MM.1S (cell line): ENCODE data around the gene UBN1.

Source experiments
- CTCF ChIP-seq: fragments of 300-600 bp; sonication (generic); IDR thresholded peaks from 2 replicates; pipeline ENCODE4 v1.5.1; 2016; ENCODE audit warnings: antibody characterized with exemption, low read length, mixed read lengths
- EZH2phosphoT487 ChIP-seq: fragments of 300-600 bp; sonication (generic); IDR thresholded peaks from 2 replicates; pipeline ENCODE4 v1.6.1; 2018; ENCODE audit warnings: antibody characterized with exemption, low read length

GRCh38 chr16:4927661-4928060 lies 80.4 kb downstream of the UBN1 start:
- TF ChIP-seq CTCF (no peak), EZH2phosphoT487 (no peak)
